Astrocyte (in vitro differentiated cells and primary cell): Measurements from ENCODE around the gene P4HA1. TPM values are rescaled to one million over a fixed set of nuclear protein-coding genes. Genes with fewer than 3 reads are reported as not detected.

Experiments
- DNase-seq: peaks from one replicate; pipeline ENCODE4 v3.0.0-alpha.2; 2010; ENCODE audit warnings: low read depth
- FAIRE-seq: peaks from 2 replicates; lab custom pipeline; 2011; peaks lifted over from hg19 to GRCh38; lab: Jason Lieb, UNC
- H2AFZ ChIP-seq: 2 replicates; pipeline ENCODE4 v1.6.0; 2012; ENCODE audit warnings: low read depth, low read length, inconsistent platforms
- H3K27ac ChIP-seq: 2 replicates; pipeline ENCODE4 v1.5.1; 2011; ENCODE audit warnings: low read depth, low read length, inconsistent platforms
- H3K27me3 ChIP-seq: 2 replicates; pipeline ENCODE4 v1.6.0; 2011; ENCODE audit warnings: low read length, inconsistent platforms; ENCODE audit not compliant: insufficient read depth
- H3K36me3 ChIP-seq: 2 replicates; pipeline ENCODE4 v1.5.1; 2011; ENCODE audit warnings: low read length, inconsistent platforms; ENCODE audit not compliant: insufficient read depth
- H3K4me1 ChIP-seq: 2 replicates; pipeline ENCODE4 v1.5.1; 2011; ENCODE audit warnings: low read length, inconsistent platforms; ENCODE audit not compliant: insufficient read depth
- H3K4me2 ChIP-seq: 2 replicates; pipeline ENCODE4 v1.6.0; 2012; ENCODE audit warnings: low read length, inconsistent platforms
- H3K4me3 ChIP-seq: 2 replicates; pipeline ENCODE4 v1.5.1; 2011; ENCODE audit warnings: low read depth, mild to moderate bottlenecking, low read length, inconsistent platforms; ENCODE audit not compliant: insufficient read depth
- H3K79me2 ChIP-seq: 2 replicates; pipeline ENCODE4 v1.6.0; 2012; ENCODE audit warnings: mild to moderate bottlenecking, low read length, inconsistent platforms; ENCODE audit not compliant: insufficient read depth
- H3K9ac ChIP-seq: 2 replicates; pipeline ENCODE4 v1.6.0; 2012; ENCODE audit warnings: mild to moderate bottlenecking, low read length, inconsistent platforms
- H3K9me3 ChIP-seq: 2 replicates; pipeline ENCODE4 v1.5.1; 2012; ENCODE audit warnings: low read depth, mild to moderate bottlenecking, low read length, inconsistent platforms; ENCODE audit not compliant: insufficient read depth
- H4K20me1 ChIP-seq: 2 replicates; pipeline ENCODE4 v1.6.0; 2012; ENCODE audit warnings: low read length, inconsistent platforms; ENCODE audit not compliant: insufficient read depth
- H3K27ac Mint-ChIP-seq: one replicate; pipeline ENCODE4 v1.8.0; 2021; ENCODE audit warnings: mild to moderate bottlenecking, mixed read lengths; ENCODE audit not compliant: unreplicated experiment
- H3K27me3 Mint-ChIP-seq: one replicate; pipeline ENCODE4 v1.8.0; 2021; ENCODE audit warnings: low read depth, mixed read lengths; ENCODE audit not compliant: unreplicated experiment
- H3K36me3 Mint-ChIP-seq: one replicate; pipeline ENCODE4 v1.8.0; 2021; ENCODE audit warnings: low read depth, mixed read lengths; ENCODE audit not compliant: unreplicated experiment
- H3K4me1 Mint-ChIP-seq: one replicate; pipeline ENCODE4 v1.8.0; 2021; ENCODE audit warnings: low read depth, mixed read lengths; ENCODE audit not compliant: unreplicated experiment
- H3K4me3 Mint-ChIP-seq: one replicate; pipeline ENCODE4 v1.8.0; 2021; ENCODE audit warnings: mild to moderate bottlenecking, moderate library complexity, mixed read lengths; ENCODE audit not compliant: unreplicated experiment
- H3K9me3 Mint-ChIP-seq: one replicate; pipeline ENCODE4 v1.8.0; 2021; ENCODE audit warnings: mild to moderate bottlenecking, mixed read lengths; ENCODE audit not compliant: unreplicated experiment
- CTCF ChIP-seq: IDR thresholded peaks from 2 replicates; pipeline ENCODE4 v1.5.1; 2011; ENCODE audit warnings: low read depth, mild to moderate bottlenecking, inconsistent platforms, low read length, moderate library complexity; ENCODE audit not compliant: insufficient read depth
- EZH2 ChIP-seq: IDR thresholded peaks from 2 replicates; pipeline ENCODE4 v1.6.1; 2012; ENCODE audit warnings: mild to moderate bottlenecking, low read length, inconsistent platforms; ENCODE audit not compliant: insufficient read depth
- total RNA-seq: library from RNA; stranded (reverse); gene quantifications from 2 replicates; pipeline ENCODE4 v1.2.1, GENCODE V29; 2021

Gene P4HA1
- total RNA-seq, 1 donor from 2014 or later: 244 TPM

GRCh38 chr10:73139251-73139650 is 42.6 kb upstream of the P4HA1 start:
- Histone ChIP-seq H2AFZ (no peak overlapping the region), H3K9ac (no peak overlapping the region), H3K4me2 (no peak overlapping the region), H3K9me3 (no peaks in the 10 kb centered on the region), H3K27me3 (no peaks in the 10 kb centered on the region), H3K4me3 (no peak overlapping the region), H3K27ac (no peak overlapping the region), H3K4me1 (no peaks in the 10 kb centered on the region), H4K20me1 (no peaks in the 10 kb centered on the region), H3K79me2 (no peaks in the 10 kb centered on the region), H3K36me3 (peaks cover 58% of the 10 kb centered on the region)
- Mint-ChIP-seq H3K9me3 (no peaks in the 10 kb centered on the region), H3K4me3 (no peak overlapping the region), H3K4me1 (no peaks in the 10 kb centered on the region), H3K27ac (no peak overlapping the region), H3K36me3 (peaks cover 3% of the 10 kb centered on the region), H3K27me3 (no peaks in the 10 kb centered on the region)
- no peak for TF ChIP-seq CTCF
- TF ChIP-seq EZH2: no peak
- DNase-seq: no peak
- no peak for FAIRE-seq

DNA sequence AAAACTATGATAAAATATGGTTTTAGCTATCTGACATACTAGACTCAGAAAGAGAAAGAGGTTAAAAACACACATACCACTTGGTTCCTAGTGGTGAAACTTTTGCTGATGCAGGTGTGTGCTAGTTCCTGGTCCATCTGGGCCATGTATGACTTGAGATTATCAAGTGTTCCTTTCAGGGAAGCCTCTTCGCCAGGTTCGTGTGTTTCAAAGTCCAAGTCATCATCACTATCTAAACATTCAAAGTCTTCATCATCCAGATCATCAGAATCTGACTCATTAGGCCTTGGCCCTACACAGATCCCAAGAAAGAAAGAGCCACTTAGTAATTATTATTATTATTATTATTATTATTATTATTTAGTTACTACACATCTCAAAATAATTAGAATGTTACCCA is 40.0 kb upstream of the P4HA1 start:
- Histone ChIP-seq H4K20me1 (no peaks in the 10 kb centered on the region), H2AFZ (no peak overlapping the region), H3K4me1 (no peaks in the 10 kb centered on the region), H3K27ac (no peak overlapping the region), H3K27me3 (no peaks in the 10 kb centered on the region), H3K9ac (no peak overlapping the region), H3K4me2 (no peak overlapping the region), H3K4me3 (no peak overlapping the region), H3K79me2 (no peaks in the 10 kb centered on the region), H3K36me3 (peaks cover 62% of the 10 kb centered on the region), H3K9me3 (no peaks in the 10 kb centered on the region)
- no peaks in the 10 kb centered on the region for H3K4me1 Mint-ChIP-seq
- H3K4me3 Mint-ChIP-seq: no peak overlapping the region
- peaks cover 3% of the 10 kb centered on the region for H3K36me3 Mint-ChIP-seq
- TF ChIP-seq CTCF: no peak
- no peak for TF ChIP-seq EZH2
- H3K27ac Mint-ChIP-seq: no peak overlapping the region
- no peaks in the 10 kb centered on the region for H3K27me3 Mint-ChIP-seq
- H3K9me3 Mint-ChIP-seq: no peaks in the 10 kb centered on the region
- DNase-seq (no peak), FAIRE-seq (no peak)

DNA sequence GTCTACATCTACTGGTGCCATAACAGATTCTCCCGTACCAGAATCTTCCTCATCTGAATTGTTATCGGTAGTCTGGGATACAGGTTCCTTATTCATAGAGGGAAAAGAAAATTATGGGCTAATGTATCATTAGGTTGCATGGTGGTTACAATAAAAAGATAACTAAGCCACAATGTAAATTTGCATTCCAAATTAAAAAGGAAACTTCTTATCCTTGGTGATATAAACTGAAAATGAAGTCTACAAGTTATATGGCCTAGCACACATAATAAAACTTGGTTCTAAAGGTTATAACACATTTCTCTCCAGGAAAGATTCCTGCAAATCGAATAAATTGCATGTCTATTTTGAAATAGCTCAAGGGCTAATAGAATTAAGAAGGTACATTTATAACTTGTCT is 38.1 kb upstream of the P4HA1 start:
- H3K27ac ChIP-seq: no peak overlapping the region
- no peaks in the 10 kb centered on the region for H3K9me3 Mint-ChIP-seq
- no peaks in the 10 kb centered on the region for H3K4me1 Mint-ChIP-seq
- no peaks in the 10 kb centered on the region for H3K4me1 ChIP-seq
- no peak overlapping the region for H3K4me3 ChIP-seq
- H3K4me2 ChIP-seq: no peak overlapping the region
- no peak for FAIRE-seq
- peaks cover 64% of the 10 kb centered on the region for H3K36me3 ChIP-seq
- no peak overlapping the region for H3K9ac ChIP-seq
- no peaks in the 10 kb centered on the region for H3K79me2 ChIP-seq
- H3K4me3 Mint-ChIP-seq: no peak overlapping the region
- H3K27ac Mint-ChIP-seq: no peak overlapping the region
- H3K9me3 ChIP-seq: no peaks in the 10 kb centered on the region
- no peaks in the 10 kb centered on the region for H3K27me3 Mint-ChIP-seq
- H2AFZ ChIP-seq: no peak overlapping the region
- peaks cover 9% of the 10 kb centered on the region for H3K36me3 Mint-ChIP-seq
- TF ChIP-seq EZH2 (no peak), CTCF (no peak)
- H4K20me1 ChIP-seq: no peaks in the 10 kb centered on the region
- H3K27me3 ChIP-seq: no peaks in the 10 kb centered on the region
- DNase-seq: no peak
